Right ventricle myocardium superior (tissue), 1 donor: ENCODE measurements around the gene POLR2H. TPM values are rescaled to one million over a fixed set of nuclear protein-coding genes. Genes with fewer than 3 reads are reported as not detected.

Experiments used
- ATAC-seq: fragments of 200-7000 bp; cut with Tn5 transposase; one replicate; pipeline ENCODE4 v1.9.1; 2020; ENCODE audit warnings: mild to moderate bottlenecking; ENCODE audit not compliant: poor library complexity
- DNase-seq: peaks from one replicate; pipeline ENCODE4 v3.0.0-alpha.2; 2020
- intact Hi-C: fragments of 100-400 bp; cut with DNase I; formaldehyde crosslinking; loops from one replicate; pipeline ENCODE4 v1.11.2; 2022
- total RNA-seq: library from RNA; stranded (reverse); fragmentation: NEBNext Ultra II Directional; extraction: Animal tissue kit (Norgen Biotek cat#: 25700); gene quantifications from one replicate; pipeline ENCODE4 v1.2.1, GENCODE V29; 2021
- donor health status: DM: no; HTN: yes; CAD: no; lungs with severe emphysema.

Gene POLR2H
- total RNA-seq, 1 donor from 2014 or later = 19.9 TPM

GRCh38 chr3:184380627-184381260 is 19.2 kb downstream of the POLR2H start:
- ATAC-seq (no peak), DNase-seq (no peak)
- intact Hi-C loops = no loop called here

- peak; percentile 58 for ATAC-seq
- intact Hi-C loops = no loop called here
- DNase-seq = peak; percentile 71
Observed at GRCh38 chr3:184381261-184382224, 20.0 kb downstream of the POLR2H start.

GRCh38 chr3:184382326-184383032 is 21.0 kb downstream of the POLR2H start:
- no peak for DNase-seq
- intact Hi-C loops = no loop called here
- no peak for ATAC-seq

GRCh38 chr3:184383033-184383740 is 21.7 kb downstream of the POLR2H start:
- intact Hi-C loops = no loop called here
- ATAC-seq (no peak), DNase-seq (no peak)

GRCh38 chr3:184384342-184384741 is 22.8 kb downstream of the POLR2H start:
- intact Hi-C loops = no loop called here
- ATAC-seq (no peak), DNase-seq (no peak)

- ATAC-seq (no peak), DNase-seq (no peak)
- intact Hi-C loops = no loop called here
Observed at GRCh38 chr3:184384856-184385422, 23.4 kb downstream of the POLR2H start.

- no peak for DNase-seq
- no peak for ATAC-seq
- intact Hi-C loops = no loop called here
Observed at GRCh38 chr3:184386047-184386806, 24.7 kb downstream of the POLR2H start.

- intact Hi-C loops = no loop called here
- ATAC-seq = no peak
- DNase-seq = no peak
Observed at GRCh38 chr3:184387174-184387714, 25.7 kb downstream of the POLR2H start.

GRCh38 chr3:184388164-184388935 is 26.8 kb downstream of the POLR2H start:
- intact Hi-C loops = no loop called here
- ATAC-seq (no peak), DNase-seq (no peak)

- DNase-seq (no peak), ATAC-seq (no peak)
- intact Hi-C loops = no loop called here
Observed at GRCh38 chr3:184388936-184389230, 27.4 kb downstream of the POLR2H start.

GRCh38 chr3:184389384-184389783 is 27.9 kb downstream of the POLR2H start:
- ATAC-seq = no peak
- no peak for DNase-seq
- intact Hi-C loops = no loop called here

- DNase-seq (no peak), ATAC-seq (no peak)
- intact Hi-C loops = no loop called here
Observed at GRCh38 chr3:184389935-184390528, 28.5 kb downstream of the POLR2H start.

- ATAC-seq (no peak), DNase-seq (no peak)
- intact Hi-C loops = no loop called here
Observed at GRCh38 chr3:184391266-184391665, 29.8 kb downstream of the POLR2H start.

GRCh38 chr3:184395320-184395660 is 33.8 kb downstream of the POLR2H start:
- ATAC-seq (no peak), DNase-seq (no peak)
- intact Hi-C loops = no loop called here

- ATAC-seq (peak; percentile 73), DNase-seq (no peak)
- intact Hi-C loops = no loop called here
Observed at GRCh38 chr3:184399410-184399809, 37.9 kb downstream of the POLR2H start.

GRCh38 chr3:184405075-184406030 is 43.8 kb downstream of the POLR2H start:
- DNase-seq (peak; percentile 8), ATAC-seq (no peak)
- intact Hi-C loops = no loop called here
